OCI-M1 (cell line): ENCODE measurements around the gene CAPN5.

Source experiments
- DNase-seq: peaks from one replicate; lab custom pipeline; 2025; lab: John Stamatoyannopoulos, UW

Gene CAPN5

GRCh38 chr11:77175021-77175842 lies 108.5 kb downstream of the CAPN5 start:
- no peak for DNase-seq
